ENCODE data around the gene GLRX5.

The GLRX5 gene

DNA sequence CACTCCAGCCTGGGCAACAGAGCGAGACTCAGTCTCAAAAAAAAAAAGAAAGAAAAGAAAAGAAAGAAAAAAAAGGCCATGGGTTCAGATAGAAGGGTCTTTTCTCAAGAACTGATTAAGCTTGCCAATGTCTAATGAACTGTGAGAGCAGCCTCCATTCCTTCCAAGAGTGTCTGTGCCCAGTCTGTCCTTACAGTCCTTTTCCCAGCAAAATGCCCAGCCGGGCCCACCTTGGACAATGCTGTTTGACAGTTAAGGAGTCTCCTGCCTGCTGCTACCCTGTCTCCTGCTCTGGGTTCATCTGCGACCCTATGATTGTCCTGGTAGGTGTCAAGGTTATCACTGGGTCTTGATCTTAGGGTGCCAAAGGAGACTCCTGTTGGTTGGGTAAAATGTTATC, 39.8 kb upstream of the GLRX5 start:
- no peak overlapping the region for H3K18ac ChIP-seq (ENCODE audit: low read length)
- H3K4me3 ChIP-seq (ENCODE audit: low read depth, low read length) = no peak overlapping the region
- DNase-seq = no peak
- no CpG with 5 or more reads among the region's 3 CpGs for WGBS (ENCODE audit: extremely low coverage, insufficient coverage, insufficient read length)
- H3K27ac ChIP-seq (ENCODE audit: low read depth, low read length) = no peak overlapping the region
- no peaks in the 10 kb centered on the region for H3K9me3 ChIP-seq (ENCODE audit: insufficient read depth, low read depth, low read length)
- no peak overlapping the region for H2AK5ac ChIP-seq (ENCODE audit: low read length)
- H4K91ac ChIP-seq (ENCODE audit: low read depth, low read length) = no peak overlapping the region
- no peak overlapping the region for H2BK5ac ChIP-seq (ENCODE audit: low read depth, low read length, poor library complexity)
- no peaks in the 10 kb centered on the region for H3K36me3 ChIP-seq (ENCODE audit: control insufficient read depth in 1 of 2, insufficient read depth in 2 of 2, low read length in 2 of 2)
- no peak overlapping the region for H4K12ac ChIP-seq (ENCODE audit: low read depth, low read length)
- no peak overlapping the region for H3K14ac ChIP-seq (ENCODE audit: low read length)
- H3K4ac ChIP-seq (ENCODE audit: low read depth, low read length) = no peak overlapping the region
- H3K9ac ChIP-seq (ENCODE audit: low read length) = no peak overlapping the region
- no peak overlapping the region for H2BK12ac ChIP-seq (ENCODE audit: low read length)
- H4K8ac ChIP-seq (ENCODE audit: low read depth, low read length) = no peak overlapping the region
- peaks cover 0 to 6% of the 10 kb centered on the region in 2 experiments for H3K4me1 ChIP-seq (ENCODE audit: control insufficient read depth in 1 of 2, insufficient read depth in 2 of 2, low read length in 2 of 2)
- no peak overlapping the region for H2AFZ ChIP-seq (ENCODE audit: insufficient read depth, low read length, poor library complexity)
- no peak overlapping the region for H3K23ac ChIP-seq (ENCODE audit: low read length)
- no peak overlapping the region for H3K4me2 ChIP-seq (ENCODE audit: low read length)
- no peak overlapping the region for H2BK120ac ChIP-seq (ENCODE audit: insufficient read depth, low read length, poor library complexity)
- H3K27me3 ChIP-seq (ENCODE audit: insufficient read depth, low read length) = no peaks in the 10 kb centered on the region
- H3K79me2 ChIP-seq (ENCODE audit: control insufficient read depth, insufficient read depth, low read length, poor library complexity) = no peaks in the 10 kb centered on the region
- H3K79me1 ChIP-seq (ENCODE audit: low read length) = no peaks in the 10 kb centered on the region

- Histone ChIP-seq H3K27ac (ENCODE audit: low read depth, low read length) (no peak overlapping the region), H3K4me1 (ENCODE audit: control insufficient read depth in 1 of 2, insufficient read depth in 2 of 2, low read length in 2 of 2) (peaks cover 0 to 6% of the 10 kb centered on the region in 2 experiments), H3K4me2 (ENCODE audit: low read length) (no peak overlapping the region)
These were observed 39.3 kb upstream of the GLRX5 start for GRCh38 chr14:95495538-95496025.

DNA sequence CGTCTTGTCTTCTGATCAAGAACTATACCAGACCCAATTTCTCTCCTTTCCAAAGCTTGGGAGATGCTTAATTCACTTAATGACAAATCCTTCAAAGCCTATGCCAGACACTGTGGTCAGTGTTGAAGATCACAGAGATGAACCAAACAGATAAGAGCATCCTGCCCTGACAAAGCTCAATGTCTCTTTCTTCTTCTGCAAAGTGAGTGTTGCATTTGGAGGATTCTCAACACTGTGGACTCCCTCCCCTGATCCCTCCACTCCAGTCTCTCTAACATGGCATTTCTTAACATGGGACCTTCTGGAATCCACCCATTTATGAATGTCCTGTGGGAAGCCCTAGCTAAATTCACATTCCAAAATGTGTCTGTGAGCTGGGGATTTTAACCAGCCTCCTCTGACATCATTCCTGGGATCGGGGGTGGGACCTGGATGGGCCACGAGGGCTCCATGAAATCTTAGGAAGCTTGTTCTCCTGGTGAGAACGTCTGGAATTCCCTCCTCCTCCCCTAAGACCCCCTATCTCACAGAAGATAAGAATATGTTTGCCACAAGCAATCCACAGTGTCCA, 38.7 kb upstream of the GLRX5 start:
- no peaks in the 10 kb centered on the region for H3K9me3 ChIP-seq (ENCODE audit: insufficient read depth, low read depth, low read length)
- no peak overlapping the region for H2BK12ac ChIP-seq (ENCODE audit: low read length)
- H3K27ac ChIP-seq (ENCODE audit: low read depth, low read length) = no peak overlapping the region
- WGBS (ENCODE audit: extremely low coverage, insufficient coverage, insufficient read length) = no CpG with 5 or more reads among the region's 4 CpGs
- no peak overlapping the region for H4K8ac ChIP-seq (ENCODE audit: low read depth, low read length)
- no peak overlapping the region for H3K4me3 ChIP-seq (ENCODE audit: low read depth, low read length)
- no peak overlapping the region for H2BK5ac ChIP-seq (ENCODE audit: low read depth, low read length, poor library complexity)
- H3K14ac ChIP-seq (ENCODE audit: low read length) = no peak overlapping the region
- no peak overlapping the region for H3K9ac ChIP-seq (ENCODE audit: low read length)
- no peak overlapping the region for H3K4me2 ChIP-seq (ENCODE audit: low read length)
- no peak overlapping the region for H2AK5ac ChIP-seq (ENCODE audit: low read length)
- no peak overlapping the region for H4K12ac ChIP-seq (ENCODE audit: low read depth, low read length)
- H2AFZ ChIP-seq (ENCODE audit: insufficient read depth, low read length, poor library complexity) = no peak overlapping the region
- H2BK120ac ChIP-seq (ENCODE audit: insufficient read depth, low read length, poor library complexity) = no peak overlapping the region
- H3K79me1 ChIP-seq (ENCODE audit: low read length) = no peaks in the 10 kb centered on the region
- no peak overlapping the region for H4K91ac ChIP-seq (ENCODE audit: low read depth, low read length)
- no peak overlapping the region for H3K4ac ChIP-seq (ENCODE audit: low read depth, low read length)
- peaks cover 0 to 6% of the 10 kb centered on the region in 2 experiments for H3K4me1 ChIP-seq (ENCODE audit: control insufficient read depth in 1 of 2, insufficient read depth in 2 of 2, low read length in 2 of 2)
- no peaks in the 10 kb centered on the region for H3K36me3 ChIP-seq (ENCODE audit: control insufficient read depth in 1 of 2, insufficient read depth in 2 of 2, low read length in 2 of 2)
- H3K18ac ChIP-seq (ENCODE audit: low read length) = no peak overlapping the region
- H3K23ac ChIP-seq (ENCODE audit: low read length) = no peak overlapping the region
- peak in 1 of 2 donors; percentile 0 for DNase-seq
- H3K27me3 ChIP-seq (ENCODE audit: insufficient read depth, low read length) = no peaks in the 10 kb centered on the region
- H3K79me2 ChIP-seq (ENCODE audit: control insufficient read depth, insufficient read depth, low read length, poor library complexity) = no peaks in the 10 kb centered on the region

More at GRCh38 chr14:95495538-95496025, 39.3 kb upstream of the GLRX5 start:
- Histone ChIP-seq H3K18ac (ENCODE audit: low read length) (no peak overlapping the region), H3K4me3 (ENCODE audit: low read depth, low read length) (no peak overlapping the region), H3K27me3 (ENCODE audit: insufficient read depth, low read length) (no peaks in the 10 kb centered on the region), H3K14ac (ENCODE audit: low read length) (no peak overlapping the region), H2BK120ac (ENCODE audit: insufficient read depth, low read length, poor library complexity) (no peak overlapping the region), H3K4ac (ENCODE audit: low read depth, low read length) (no peak overlapping the region), H3K36me3 (ENCODE audit: control insufficient read depth in 1 of 2, insufficient read depth in 2 of 2, low read length in 2 of 2) (no peaks in the 10 kb centered on the region), H2BK12ac (ENCODE audit: low read length) (no peak overlapping the region), H3K79me2 (ENCODE audit: control insufficient read depth, insufficient read depth, low read length, poor library complexity) (no peaks in the 10 kb centered on the region), H2AFZ (ENCODE audit: insufficient read depth, low read length, poor library complexity) (no peak overlapping the region), H3K9me3 (ENCODE audit: insufficient read depth, low read depth, low read length) (no peaks in the 10 kb centered on the region), H4K12ac (ENCODE audit: low read depth, low read length) (no peak overlapping the region), H4K8ac (ENCODE audit: low read depth, low read length) (no peak overlapping the region), H2AK5ac (ENCODE audit: low read length) (no peak overlapping the region), H3K79me1 (ENCODE audit: low read length) (no peaks in the 10 kb centered on the region), H3K9ac (ENCODE audit: low read length) (no peak overlapping the region), H2BK5ac (ENCODE audit: low read depth, low read length, poor library complexity) (no peak overlapping the region), H4K91ac (ENCODE audit: low read depth, low read length) (no peak overlapping the region), H3K23ac (ENCODE audit: low read length) (no peak overlapping the region)
- peak in 1 of 2 donors; percentile 13 for DNase-seq
- WGBS (ENCODE audit: extremely low coverage, insufficient coverage, insufficient read length) = no CpG with 5 or more reads among the region's 8 CpGs

DNA sequence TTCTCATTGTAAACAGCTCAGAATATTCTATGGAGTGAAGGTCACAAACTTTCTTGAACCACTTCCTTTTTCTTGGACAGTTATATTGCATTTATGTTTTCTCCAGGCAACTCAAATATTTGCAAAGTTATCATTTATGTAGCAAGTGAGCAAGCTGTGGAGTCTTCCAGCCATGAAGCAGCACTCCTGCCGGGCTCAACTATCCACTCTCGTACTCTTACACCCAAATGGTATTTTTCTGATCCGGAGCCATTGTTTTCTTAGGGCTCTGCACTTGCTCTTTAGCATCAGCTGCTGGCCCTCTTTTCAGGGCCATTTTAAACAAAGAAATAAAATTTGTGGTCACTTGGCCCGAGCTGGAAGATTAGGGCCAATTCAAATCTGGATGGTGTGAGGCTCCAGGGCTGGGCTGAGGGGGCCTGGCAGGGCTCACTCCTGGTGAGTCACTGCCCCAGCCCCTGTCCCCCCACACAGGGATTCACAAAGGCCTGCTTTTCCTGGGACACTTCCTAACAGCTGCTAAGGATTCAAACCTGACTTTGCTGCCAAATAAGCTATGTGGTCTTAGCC, 38.1 kb upstream of the GLRX5 start:
- peaks cover 0 to 6% of the 10 kb centered on the region in 2 experiments for H3K4me1 ChIP-seq (ENCODE audit: control insufficient read depth in 1 of 2, insufficient read depth in 2 of 2, low read length in 2 of 2)
- DNase-seq = peak in 1 of 2 donors; percentile 1
- H3K14ac ChIP-seq (ENCODE audit: low read length) = no peak overlapping the region
- no peak overlapping the region for H3K9ac ChIP-seq (ENCODE audit: low read length)
- H3K4me3 ChIP-seq (ENCODE audit: low read depth, low read length) = no peak overlapping the region
- no peak overlapping the region for H2BK5ac ChIP-seq (ENCODE audit: low read depth, low read length, poor library complexity)
- no peak overlapping the region for H3K18ac ChIP-seq (ENCODE audit: low read length)
- H2AK5ac ChIP-seq (ENCODE audit: low read length) = no peak overlapping the region
- no peak overlapping the region for H4K8ac ChIP-seq (ENCODE audit: low read depth, low read length)
- no peaks in the 10 kb centered on the region for H3K36me3 ChIP-seq (ENCODE audit: control insufficient read depth in 1 of 2, insufficient read depth in 2 of 2, low read length in 2 of 2)
- H2BK120ac ChIP-seq (ENCODE audit: insufficient read depth, low read length, poor library complexity) = no peak overlapping the region
- no peak overlapping the region for H3K4ac ChIP-seq (ENCODE audit: low read depth, low read length)
- no peak overlapping the region for H4K91ac ChIP-seq (ENCODE audit: low read depth, low read length)
- H3K9me3 ChIP-seq (ENCODE audit: insufficient read depth, low read depth, low read length) = no peaks in the 10 kb centered on the region
- no peak overlapping the region for H3K27ac ChIP-seq (ENCODE audit: low read depth, low read length)
- no peak overlapping the region for H4K12ac ChIP-seq (ENCODE audit: low read depth, low read length)
- H2BK12ac ChIP-seq (ENCODE audit: low read length) = no peak overlapping the region
- H3K79me1 ChIP-seq (ENCODE audit: low read length) = no peaks in the 10 kb centered on the region
- H3K23ac ChIP-seq (ENCODE audit: low read length) = no peak overlapping the region
- no CpG with 5 or more reads among the region's 4 CpGs for WGBS (ENCODE audit: extremely low coverage, insufficient coverage, insufficient read length)
- H3K27me3 ChIP-seq (ENCODE audit: insufficient read depth, low read length) = no peaks in the 10 kb centered on the region
- no peak overlapping the region for H3K4me2 ChIP-seq (ENCODE audit: low read length)
- no peak overlapping the region for H2AFZ ChIP-seq (ENCODE audit: insufficient read depth, low read length, poor library complexity)
- H3K79me2 ChIP-seq (ENCODE audit: control insufficient read depth, insufficient read depth, low read length, poor library complexity) = no peaks in the 10 kb centered on the region
